SH-SY5Y (cell line): ENCODE measurements around the gene SYMPK.

Source experiments
- GATA2 ChIP-seq: IDR thresholded peaks from 2 replicates; pipeline ENCODE4 v1.6.1; 2011; ENCODE audit warnings: mild to moderate bottlenecking, low read depth, low read length
- GATA3 ChIP-seq: IDR thresholded peaks from 2 replicates; pipeline ENCODE4 v1.6.1; 2011; ENCODE audit warnings: low read depth, mild to moderate bottlenecking, low read length, moderate library complexity

Gene SYMPK

GRCh38 chr19:45862564-45863334 is at the start of gene SYMPK:
Gene SYMPK (minus strand): TSS chr19:45863147. CDS start chr19:45854495, 8,652 bp downstream.
- no peak for TF ChIP-seq GATA2
- no peak for TF ChIP-seq GATA3

GRCh38 chr19:45911291-45911690 is 48.3 kb upstream of the SYMPK start:
- TF ChIP-seq GATA3 (no peak), GATA2 (no peak)

- TF ChIP-seq GATA3 (no peak), GATA2 (no peak)
These were observed 46.0 kb upstream of the SYMPK start for GRCh38 chr19:45908956-45909355.

- TF ChIP-seq GATA3 (no peak), GATA2 (no peak)
These were observed 43.3 kb upstream of the SYMPK start for GRCh38 chr19:45906221-45906620.

GRCh38 chr19:45905011-45905410 is 42.1 kb upstream of the SYMPK start:
- TF ChIP-seq GATA3 (no peak), GATA2 (no peak)

GRCh38 chr19:45902651-45903625 is 40.0 kb upstream of the SYMPK start:
- TF ChIP-seq GATA3 (no peak), GATA2 (no peak)

GRCh38 chr19:45901912-45902650 is 39.1 kb upstream of the SYMPK start, which contains the start of gene MYPOP:
Gene MYPOP (minus strand): TSS chr19:45902613. CDS start chr19:45901773, 840 bp downstream.
- TF ChIP-seq GATA3 (no peak), GATA2 (peak; percentile 53; the same call in 1 of the 2 replicates)

GRCh38 chr19:45901432-45901911 is 38.5 kb upstream of the SYMPK start:
- TF ChIP-seq GATA3, result no peak
- TF ChIP-seq GATA2, result no peak

GRCh38 chr19:45900738-45901431 is 37.9 kb upstream of the SYMPK start:
- no peak for TF ChIP-seq GATA2
- no peak for TF ChIP-seq GATA3

GRCh38 chr19:45899919-45900589 is 37.1 kb upstream of the SYMPK start:
- TF ChIP-seq GATA2 (no peak), GATA3 (no peak)

- TF ChIP-seq GATA3 (no peak), GATA2 (no peak)
These were observed 36.3 kb upstream of the SYMPK start for GRCh38 chr19:45899253-45899652.

GRCh38 chr19:45897261-45897812 is 34.4 kb upstream of the SYMPK start:
- TF ChIP-seq GATA2, result no peak
- TF ChIP-seq GATA3, result no peak

- TF ChIP-seq GATA3 (no peak), GATA2 (no peak)
These were observed 32.6 kb upstream of the SYMPK start for GRCh38 chr19:45895519-45895972.
